HG02943 (cell line): ENCODE results near the gene USH2A.

ENCODE experiments used
- ATAC-seq: cut with Tn5 transposase; IDR thresholded peaks from one replicate; pipeline ENCODE4 v1.9.1; 2021; ENCODE audit warnings: mild to moderate bottlenecking, low read depth, moderate library complexity; ENCODE audit not compliant: unreplicated experiment

Gene USH2A

GRCh38 chr1:215754112-215754511 is 669.1 kb downstream of the USH2A start:
- ATAC-seq: no peak

DNA sequence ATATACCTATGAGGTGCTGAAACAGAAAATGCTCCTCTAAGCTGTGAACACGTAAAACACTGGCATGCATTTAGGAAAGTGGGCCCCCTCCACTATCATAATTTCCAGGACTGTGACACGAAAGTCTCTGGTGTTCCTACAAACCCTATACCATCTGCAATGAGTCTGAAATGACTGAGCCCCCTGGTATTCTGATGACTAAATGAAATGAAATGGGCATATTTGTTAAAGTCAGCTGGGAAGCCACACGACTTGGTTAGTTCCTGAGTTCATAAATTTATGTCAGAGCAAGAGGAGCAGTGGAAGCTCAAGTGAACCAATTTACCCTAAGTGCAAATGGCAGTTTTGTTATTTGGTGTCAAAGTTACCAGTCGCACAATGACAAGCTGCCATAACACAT is 673.8 kb downstream of the USH2A start:
- ATAC-seq: no peak

- no peak for ATAC-seq
These were observed 674.8 kb downstream of the USH2A start for GRCh38 chr1:215748431-215748830.

DNA sequence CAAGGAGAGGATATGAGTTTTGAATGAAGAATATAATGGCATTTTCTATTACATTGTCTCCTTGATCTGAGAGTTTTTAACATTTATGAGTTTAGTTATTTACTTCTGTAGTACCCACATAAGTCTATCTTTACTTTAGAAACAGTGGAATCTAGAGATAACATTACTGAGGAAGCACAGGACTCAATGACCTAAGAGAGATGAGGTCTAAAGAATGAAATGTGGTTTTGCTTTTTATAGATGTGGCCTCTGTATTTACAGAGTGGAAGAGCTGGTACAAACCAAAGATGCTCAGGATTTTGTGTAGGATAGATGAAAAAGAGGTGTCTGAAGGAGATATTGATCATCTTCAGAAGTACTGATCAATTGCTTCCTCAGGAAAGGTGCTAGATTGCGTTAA is 678.8 kb downstream of the USH2A start:
- ATAC-seq: no peak

DNA sequence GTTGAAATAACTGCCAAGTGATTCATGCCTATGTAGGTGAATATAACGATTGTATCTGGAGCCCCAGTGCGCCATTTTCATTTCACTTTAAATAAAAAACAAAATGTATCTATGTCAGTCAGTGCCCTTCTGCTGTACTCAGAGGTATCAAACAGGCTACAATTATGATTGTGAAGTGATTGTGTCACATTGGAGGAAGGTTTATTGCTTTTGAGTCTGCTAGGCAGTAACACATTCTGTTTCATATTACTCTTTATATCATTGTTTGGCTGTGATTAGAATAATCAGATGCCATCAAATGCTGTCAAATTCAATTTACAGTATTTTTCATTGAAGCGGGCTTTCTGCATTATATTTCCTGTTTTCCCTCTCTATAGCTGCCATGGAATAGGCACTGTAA is 684.2 kb downstream of the USH2A start:
- ATAC-seq: no peak

DNA sequence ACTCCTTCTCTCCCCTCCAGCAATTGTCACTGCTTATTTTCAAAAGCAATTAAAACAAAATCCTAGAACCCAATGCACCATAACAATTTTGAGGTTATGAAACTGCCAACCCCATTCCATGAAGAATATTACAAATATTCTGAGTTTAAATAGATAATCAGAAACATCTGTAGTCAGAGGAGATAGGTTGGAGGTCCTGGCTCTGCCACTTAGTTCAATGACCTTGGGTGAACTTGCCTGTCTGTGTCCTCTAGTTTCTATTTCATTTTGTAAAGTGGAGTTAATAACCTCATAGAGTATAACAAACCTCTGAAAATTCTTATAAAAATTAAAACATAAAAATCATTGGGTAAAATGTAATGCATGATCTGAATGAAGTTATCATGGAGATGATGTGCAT is 691.5 kb downstream of the USH2A start:
- ATAC-seq: no peak

- ATAC-seq: no peak
These were observed 692.6 kb downstream of the USH2A start for GRCh38 chr1:215730600-215730999.

DNA sequence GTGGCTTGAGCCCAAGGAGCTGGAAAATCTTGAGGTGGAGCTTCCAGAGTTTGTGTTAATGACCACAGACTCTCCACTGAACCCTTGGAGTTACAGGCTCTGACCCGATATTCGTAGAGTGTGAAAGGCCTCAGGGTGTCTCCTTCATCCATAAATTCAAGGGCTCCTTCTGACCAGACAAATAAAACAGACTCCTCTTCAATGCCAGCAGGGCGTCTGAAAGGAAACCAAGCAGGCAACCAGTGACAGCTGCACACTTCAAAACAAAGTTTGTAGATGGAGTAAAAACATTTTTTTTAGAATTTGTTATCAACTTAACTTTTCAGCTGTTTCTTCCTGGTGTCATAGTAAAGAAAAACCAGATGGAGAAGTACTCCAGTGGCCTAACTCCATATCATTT is 695.1 kb downstream of the USH2A start:
- ATAC-seq: no peak

DNA sequence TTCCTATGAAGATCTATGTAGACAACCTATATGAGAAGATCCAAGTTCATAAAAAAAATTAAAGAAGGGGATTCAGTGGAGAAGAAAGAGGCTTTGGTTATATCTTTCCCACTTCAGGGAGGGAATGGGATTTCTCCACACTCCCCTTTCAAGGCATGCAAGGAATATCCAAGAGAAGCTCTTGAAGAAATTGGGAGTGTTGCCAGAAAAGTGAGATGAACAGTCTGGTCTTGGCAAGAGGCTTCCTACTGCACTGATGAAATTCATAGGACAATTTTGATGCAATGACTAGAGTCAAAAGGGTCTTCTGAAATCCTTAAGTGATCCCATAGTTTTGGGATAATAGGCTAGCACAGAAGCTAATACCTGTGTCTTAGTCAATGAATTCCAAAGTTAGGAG is 703.1 kb downstream of the USH2A start:
- ATAC-seq: no peak

GRCh38 chr1:215719552-215719951 is 703.7 kb downstream of the USH2A start:
- ATAC-seq: no peak

DNA sequence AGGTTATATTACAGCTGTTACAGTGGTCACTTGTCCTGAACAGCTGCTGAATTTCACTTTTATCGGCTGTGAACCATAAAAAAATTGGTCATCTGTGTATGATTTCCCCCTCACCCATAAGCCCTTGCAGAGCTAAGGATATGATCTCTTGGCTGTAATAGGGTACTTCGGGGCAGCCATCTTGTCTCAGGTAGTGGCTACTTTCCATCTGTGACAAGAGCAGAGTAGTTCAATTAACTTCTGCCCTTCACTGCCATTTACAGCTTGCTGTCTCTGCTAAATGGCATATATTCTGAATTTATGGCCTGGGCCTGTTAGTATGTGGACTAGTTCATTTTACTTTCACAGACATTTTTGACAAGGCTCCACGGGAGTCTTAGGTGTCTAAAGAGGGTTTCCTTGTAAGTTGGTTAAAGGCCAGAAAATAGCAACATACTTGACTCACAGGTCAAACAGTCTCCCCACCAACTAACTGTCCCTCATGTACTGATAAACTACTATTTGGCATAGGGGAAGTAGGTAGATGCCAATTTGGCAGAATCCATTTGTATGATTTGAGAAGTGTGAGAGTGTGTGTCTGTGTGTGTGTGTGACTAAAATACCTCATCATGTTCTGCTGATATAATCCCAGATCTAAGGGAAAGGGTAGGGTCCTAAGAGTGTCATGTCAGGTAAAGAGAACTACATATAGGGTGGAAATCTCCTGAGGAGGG is 704.5 kb downstream of the USH2A start:
- no peak for ATAC-seq

DNA sequence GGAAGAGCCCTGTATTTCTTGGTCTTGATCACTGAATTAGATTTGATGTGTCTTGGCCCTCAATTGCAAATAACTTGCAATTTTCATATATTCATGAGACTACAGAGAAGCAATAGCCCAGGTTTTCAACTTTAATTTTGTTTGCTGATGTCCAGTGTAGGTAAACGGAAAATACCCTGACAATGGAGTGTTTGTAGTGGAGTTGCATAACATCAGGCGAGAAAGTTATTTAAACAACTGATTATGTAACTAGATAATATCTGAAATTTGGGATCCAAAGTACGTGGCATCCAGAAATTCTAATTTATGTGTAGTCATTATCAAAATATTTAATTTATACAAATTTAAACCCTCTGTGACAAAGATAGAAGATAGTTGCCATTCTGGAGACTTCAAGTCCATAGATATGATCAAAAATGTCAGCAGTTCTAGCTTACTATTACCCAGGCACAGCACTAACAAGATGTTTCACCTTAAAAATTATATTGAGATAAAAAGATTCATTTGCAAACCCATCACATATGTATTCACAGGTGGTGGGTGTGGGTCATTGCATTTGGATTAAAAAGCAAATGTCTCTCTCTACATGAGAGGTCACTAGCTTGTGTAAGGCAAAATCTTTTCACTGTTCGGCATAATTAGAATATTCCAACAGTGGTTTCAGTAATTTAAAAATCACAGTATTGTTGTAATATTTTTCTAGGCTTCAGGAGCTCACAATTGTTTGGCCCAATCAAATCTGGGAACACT is 705.4 kb downstream of the USH2A start:
- no peak for ATAC-seq

DNA sequence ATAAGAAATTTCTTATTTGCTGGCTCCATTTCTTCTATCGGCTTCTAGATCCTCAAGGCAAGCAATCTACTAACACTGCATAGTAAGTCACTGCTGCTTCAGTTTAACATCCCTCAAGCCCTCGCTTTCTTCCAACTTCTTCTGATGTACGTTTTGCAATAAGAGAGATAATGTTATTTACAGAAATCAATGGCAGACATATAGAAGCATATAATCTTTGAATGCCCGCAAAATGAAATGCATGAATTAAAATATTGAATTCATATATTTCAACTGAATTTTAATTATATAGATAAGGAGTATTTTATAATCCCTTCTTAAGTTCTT is 712.4 kb downstream of the USH2A start:
- no peak for ATAC-seq

- ATAC-seq: peak; percentile 69
These were observed 713.0 kb downstream of the USH2A start for GRCh38 chr1:215710036-215710898.

DNA sequence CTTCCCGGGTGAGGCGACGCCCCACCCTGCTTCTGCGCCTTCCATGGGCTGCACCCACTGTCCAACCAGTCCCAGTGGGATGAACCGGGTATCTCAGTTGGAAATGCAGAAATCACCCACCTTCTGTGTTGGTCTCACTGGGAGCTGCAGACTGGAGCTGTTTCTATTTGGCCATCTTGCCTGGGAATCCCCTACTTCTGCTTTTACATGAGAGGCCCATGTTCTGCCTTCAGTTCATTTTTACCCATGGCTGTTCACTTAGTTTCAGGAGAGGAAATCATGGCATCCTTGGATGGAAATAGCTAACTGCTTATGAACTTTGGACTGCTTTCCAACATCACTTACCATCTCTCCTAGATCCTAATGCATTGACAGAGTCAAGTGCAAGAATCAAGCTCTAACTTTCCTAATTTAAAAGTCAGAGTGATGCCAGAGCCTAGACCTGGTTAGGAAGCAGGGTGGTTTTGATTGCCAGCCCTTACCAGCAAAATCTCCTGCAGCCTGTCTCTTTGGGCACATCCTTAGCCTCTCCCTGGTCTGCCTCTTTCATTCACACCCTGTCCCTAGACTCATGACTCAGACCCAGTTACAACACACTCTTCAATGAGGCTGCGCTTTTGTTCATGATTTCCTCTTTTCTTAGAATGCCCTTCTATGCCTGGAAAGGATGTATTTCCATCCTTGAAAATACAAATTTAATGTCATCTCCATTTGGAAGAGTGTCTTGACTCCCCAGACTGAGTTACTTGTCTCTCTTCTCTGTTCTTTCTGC is 719.0 kb downstream of the USH2A start:
- no peak for ATAC-seq

DNA sequence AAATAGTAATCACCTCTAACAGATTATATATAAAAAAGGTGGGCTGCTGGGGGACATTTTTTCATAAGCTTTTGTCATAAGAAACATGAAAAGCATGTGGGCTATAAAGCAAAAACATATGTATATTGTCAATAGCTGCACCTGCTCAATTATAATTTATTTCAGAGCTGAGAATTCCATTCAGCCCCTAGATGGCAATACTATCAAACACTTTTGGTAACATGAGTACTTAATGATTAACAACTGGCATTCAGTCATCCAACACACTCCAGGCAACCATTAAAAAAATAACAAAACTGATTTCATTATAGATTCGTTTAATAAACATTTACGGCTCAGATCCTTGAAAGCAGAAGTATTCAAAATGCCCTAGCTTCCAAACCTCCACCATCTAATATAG is 741.0 kb downstream of the USH2A start:
- ATAC-seq: no peak

- ATAC-seq: no peak
These were observed 742.2 kb downstream of the USH2A start for GRCh38 chr1:215681041-215681440.

DNA sequence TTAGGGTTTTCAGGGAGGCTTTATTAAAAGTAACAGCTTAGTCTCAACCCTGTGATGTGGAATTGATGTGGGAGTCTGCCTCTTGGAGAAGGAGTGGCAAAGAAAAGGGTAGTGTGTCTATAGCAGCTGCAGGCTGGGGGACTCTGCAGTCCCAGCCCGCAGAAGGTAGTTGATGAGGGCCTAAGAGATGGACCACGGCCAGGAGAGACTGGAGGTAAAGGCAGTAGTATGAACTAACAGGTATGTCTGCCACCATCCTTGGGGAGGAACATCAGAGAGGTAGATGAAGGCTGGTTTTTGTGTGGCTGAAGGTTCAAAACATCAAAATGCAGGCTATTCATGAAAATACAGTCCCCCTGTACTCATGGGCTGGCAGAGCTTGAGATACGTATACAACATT is 744.0 kb downstream of the USH2A start:
- ATAC-seq: no peak

DNA sequence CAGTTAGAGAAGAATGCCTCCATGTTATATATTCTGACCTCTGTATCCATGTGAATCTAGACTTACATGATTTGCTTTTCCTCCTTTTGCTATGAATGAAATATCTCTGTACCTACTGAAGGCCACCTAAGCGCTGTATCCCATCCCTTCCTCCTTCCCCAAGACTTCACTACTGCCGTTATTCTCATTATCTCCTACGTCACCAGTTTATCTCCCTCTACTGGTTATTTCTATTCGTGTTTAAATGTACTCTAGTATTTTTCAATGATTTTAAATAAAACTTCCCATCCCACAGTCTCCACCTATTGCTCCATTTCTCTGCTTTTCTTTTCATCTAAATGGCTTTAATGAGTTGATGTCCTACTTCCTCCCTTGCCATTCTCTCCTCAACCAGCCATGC is 746.1 kb downstream of the USH2A start:
- ATAC-seq: no peak

DNA sequence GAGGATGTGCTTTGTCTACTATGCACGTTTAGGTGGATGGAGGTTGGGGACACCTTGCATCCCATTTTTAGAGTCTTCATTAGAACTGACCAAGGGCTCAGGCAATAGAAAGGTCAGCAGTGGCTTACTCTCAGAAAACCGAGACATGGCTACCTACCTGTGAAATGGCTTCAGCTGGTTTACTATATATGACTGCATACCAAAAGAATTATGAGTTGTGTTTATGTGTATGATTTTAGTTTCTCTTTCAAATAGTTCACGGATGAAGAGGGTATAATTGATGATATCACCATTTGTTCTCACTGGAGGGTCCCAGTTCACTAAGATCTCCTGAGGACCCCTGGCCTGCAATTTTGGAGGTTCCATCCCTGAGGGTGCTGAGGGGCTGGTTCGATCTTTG is 749.3 kb downstream of the USH2A start:
- no peak for ATAC-seq

DNA sequence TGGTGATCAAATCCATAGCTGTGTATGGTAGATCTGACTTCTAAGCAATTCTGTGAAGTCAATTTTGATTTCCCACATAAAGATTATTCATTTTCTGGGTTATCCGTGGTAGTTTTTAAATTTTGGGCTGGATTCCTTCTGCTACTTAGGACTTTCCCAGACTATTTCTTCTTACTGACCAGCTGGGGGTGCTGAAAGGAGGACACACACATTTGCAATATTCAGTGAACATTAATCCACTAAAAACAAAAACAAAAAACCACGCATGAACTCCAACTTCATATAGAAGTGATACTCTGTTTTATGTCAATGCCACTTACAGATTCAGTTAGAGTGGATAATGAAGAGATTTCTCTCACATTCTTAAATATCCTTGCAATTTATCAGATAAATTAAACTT is 750.8 kb downstream of the USH2A start:
- ATAC-seq: no peak
